HG03066 (cell line): ENCODE results near the gene COL5A3.

Experiments used
- ATAC-seq: cut with Tn5 transposase; IDR thresholded peaks from one replicate; pipeline ENCODE4 v1.9.1; 2021; ENCODE audit warnings: low read depth; ENCODE audit not compliant: unreplicated experiment

The COL5A3 gene

DNA sequence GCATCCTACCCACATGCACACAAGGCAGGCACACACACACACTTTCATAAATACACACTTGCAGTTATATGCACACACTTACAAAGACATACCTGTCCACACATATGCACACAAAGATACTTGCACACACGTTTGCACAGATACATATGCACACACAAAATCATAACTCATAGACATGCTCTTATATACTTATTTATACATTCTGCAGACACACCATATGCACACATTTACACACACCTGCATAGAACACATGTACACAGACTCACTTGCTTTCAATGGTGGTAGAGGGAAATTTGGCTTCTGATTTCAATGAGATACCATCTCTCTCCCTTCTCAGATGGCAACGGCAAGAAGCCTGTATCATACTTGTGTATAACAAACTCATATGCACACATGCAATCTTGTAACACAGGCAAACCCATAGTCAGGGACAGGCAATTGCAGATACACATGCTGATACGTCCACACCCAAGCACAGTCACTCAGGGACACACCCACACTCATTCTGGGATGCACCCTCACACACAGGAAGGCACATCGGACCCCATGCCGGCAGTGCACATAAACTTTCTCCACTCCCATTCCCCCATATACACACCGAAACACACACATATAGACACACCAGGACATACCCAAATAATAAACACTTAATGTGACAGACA lies 98.6 kb downstream of the COL5A3 start:
- no peak for ATAC-seq

DNA sequence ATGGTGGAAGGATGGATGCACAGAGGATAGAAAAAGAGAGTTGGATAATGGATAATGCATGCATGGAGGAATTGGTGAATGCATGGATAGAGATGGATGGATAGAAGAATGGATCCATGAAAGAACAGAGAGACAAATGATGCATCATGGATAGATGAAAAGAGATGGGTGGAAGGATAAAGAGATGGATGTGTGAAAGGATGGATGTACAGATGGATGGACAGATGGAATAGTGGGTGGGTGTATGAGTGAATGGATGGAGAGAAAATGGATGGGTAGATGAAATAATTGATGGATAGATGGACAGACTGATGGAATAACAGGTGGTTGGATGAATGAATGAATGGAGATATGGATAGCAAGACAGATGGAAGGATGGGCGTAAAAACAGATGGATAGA lies 99.7 kb downstream of the COL5A3 start:
- no peak for ATAC-seq
